Fibroblast of the conjunctiva (primary cell): Measurements from ENCODE around the gene GUCY1A1.
"Not testable (repeated sequence)": the region's sequence is repeated elsewhere in the genome, so short reads cannot be mapped to it uniquely, and the experiment has no call there.

Source experiments
- DNase-seq: peaks from one replicate; pipeline ENCODE4 v3.0.0-alpha.2; 2010; ENCODE audit warnings: low read depth

GUCY1A1 gene

GRCh38 chr4:155666344-155667221, at the start of gene GUCY1A1:
Gene GUCY1A1, plus strand, starts transcription at chr4:155666848. Its CDS starts 30,020 bp downstream, at chr4:155696868.
- no peak for DNase-seq

- no peak for DNase-seq
These were observed 49.4 kb upstream of the GUCY1A1 start for GRCh38 chr4:155617296-155617695.

- DNase-seq, result no peak
These were observed 48.3 kb upstream of the GUCY1A1 start for GRCh38 chr4:155618183-155618838.

GRCh38 chr4:155620637-155621036, 46.0 kb upstream of the GUCY1A1 start:
- DNase-seq, result no peak

- no peak for DNase-seq
These were observed 42.2 kb upstream of the GUCY1A1 start for GRCh38 chr4:155624478-155624877.

- no peak for DNase-seq
These were observed 40.1 kb upstream of the GUCY1A1 start for GRCh38 chr4:155626561-155626960.

- peak; percentile 10 for DNase-seq
These were observed 37.3 kb upstream of the GUCY1A1 start for GRCh38 chr4:155629183-155629825.

- DNase-seq, result no peak
These were observed 36.7 kb upstream of the GUCY1A1 start for GRCh38 chr4:155629956-155630355.

GRCh38 chr4:155632310-155632840, 34.3 kb upstream of the GUCY1A1 start:
- DNase-seq, result no peak

GRCh38 chr4:155638195-155638965, 28.3 kb upstream of the GUCY1A1 start:
- no peak for DNase-seq

- no peak for DNase-seq
These were observed 26.7 kb upstream of the GUCY1A1 start for GRCh38 chr4:155639704-155640523.

GRCh38 chr4:155640751-155641150, 25.9 kb upstream of the GUCY1A1 start:
- DNase-seq, result no peak

- DNase-seq, result no peak
These were observed 23.6 kb upstream of the GUCY1A1 start for GRCh38 chr4:155643087-155643486.

- no peak for DNase-seq
These were observed 20.6 kb upstream of the GUCY1A1 start for GRCh38 chr4:155646001-155646400.

GRCh38 chr4:155650785-155651184, 15.9 kb upstream of the GUCY1A1 start:
- DNase-seq, result not testable (repeated sequence)

GRCh38 chr4:155653052-155653451, 13.6 kb upstream of the GUCY1A1 start:
- DNase-seq, result no peak

- no peak for DNase-seq
These were observed 10.6 kb upstream of the GUCY1A1 start for GRCh38 chr4:155656025-155656424.

- DNase-seq, result no peak
These were observed 9.5 kb upstream of the GUCY1A1 start for GRCh38 chr4:155657169-155657568.

- DNase-seq, result no peak
These were observed 8.5 kb upstream of the GUCY1A1 start for GRCh38 chr4:155657985-155658680.

GRCh38 chr4:155658681-155659064, 8.0 kb upstream of the GUCY1A1 start:
- no peak for DNase-seq
